Measurements from ENCODE around the gene ILRUN. TPM values are rescaled to one million over a fixed set of nuclear protein-coding genes. Genes with fewer than 3 reads are reported as not detected.

ILRUN gene
- total and polyA plus RNA-seq, 2 of the 8 experiments (the other 6 are each of a cell fraction or from before 2014, with no cell fraction given), result 39.2 to 81.2 TPM

DNA sequence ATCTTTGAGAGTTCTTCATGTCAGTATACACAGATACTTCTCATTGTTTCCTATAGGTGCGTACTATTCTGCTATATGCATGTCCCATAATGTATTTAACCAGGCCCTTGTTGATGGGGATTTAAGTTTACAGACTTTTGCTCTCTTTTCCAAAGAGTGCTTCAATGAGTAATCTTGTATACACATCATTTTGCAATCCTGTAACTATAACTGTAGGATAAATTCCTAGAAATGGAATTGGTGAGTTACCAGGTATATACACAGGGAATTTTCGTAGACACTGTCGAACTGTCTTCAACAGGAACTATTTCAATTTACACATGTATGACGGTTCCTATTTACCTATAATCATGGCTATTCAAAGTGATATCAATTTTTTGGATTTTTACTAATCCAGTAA is 45.5 kb upstream of the ILRUN start:
- H2AK5ac ChIP-seq (ENCODE audit: low read depth, low read length), result no peak overlapping the region
- H3K79me1 ChIP-seq (ENCODE audit: low read depth, low read length), result no peaks in the 10 kb centered on the region
- no peak overlapping the region for H3K9ac ChIP-seq (replicated peaks in 1 of 4; ENCODE audit: extremely low read depth in 1 of 4, low read depth in 3 of 4, low read length in 3 of 4)
- no peak overlapping the region for H4K91ac ChIP-seq (replicated peaks; ENCODE audit: insufficient read length, low read length)
- no peaks in the 10 kb centered on the region for H4K20me1 ChIP-seq (replicated peaks in 1 of 2; ENCODE audit: control insufficient read depth in 1 of 2, insufficient read depth in 2 of 2, low read length in 2 of 2)
- no peak overlapping the region for H3K23ac ChIP-seq (ENCODE audit: insufficient read length)
- ChIA-PET CTCF (ENCODE audit: partially characterized antibody) (interaction anchor here (0.6 kb wide), 1 partner anchor 616 kb away, joined by 3 read pairs; no protein-coding TSS in a partner anchor), POLR2A (ENCODE audit: partially characterized antibody) (interaction anchor here (0.9 to 1.8 kb wide), 2 partner anchors 10 to 15 kb away, joined by 3 to 7 read pairs; partner anchors contain the start of gene SNRPC)
- no peaks in the 10 kb centered on the region for H3K9me3 ChIP-seq (ENCODE audit: insufficient read depth in 2 of 2, low read depth in 1 of 2, low read length in 1 of 2)
- H3K23me2 ChIP-seq (ENCODE audit: low read depth, low read length), result no peaks in the 10 kb centered on the region
- H3K4me3 ChIP-seq (ENCODE audit: extremely low read depth in 1 of 4, insufficient read depth in 2 of 4, low read depth in 3 of 4, low read length in 4 of 4), result no peak overlapping the region
- no peaks in the 10 kb centered on the region for H3K36me3 ChIP-seq (ENCODE audit: control insufficient read depth in 2 of 4, insufficient read depth in 4 of 4, low read length in 3 of 4)
- H3K4me1 ChIP-seq (replicated peaks in 1 of 4; ENCODE audit: control insufficient read depth in 3 of 4, insufficient read depth in 4 of 4, low read length in 3 of 4), result no peaks in the 10 kb centered on the region
- no peak overlapping the region for H3K4ac ChIP-seq (replicated peaks; ENCODE audit: insufficient read length, low read depth, low read length)
- H2BK5ac ChIP-seq (ENCODE audit: low read depth, low read length), result no peak overlapping the region
- H4K5ac ChIP-seq (ENCODE audit: insufficient read length, low read depth, low read length), result no peak overlapping the region
- WGBS, 2 experiments (ENCODE audit: extremely low coverage in 1 of 2, insufficient coverage in 1 of 2, insufficient read length in 1 of 2, insufficient replicate concordance in 2 of 2, low coverage in 1 of 2, low lambda C conversion rate in 2 of 2, missing lambda C conversion rate in 1 of 2), result 91% methylated on average over 4 of the region's 4 CpGs; no CpG with 5 or more reads in 1 of the 2 experiments
- no peak overlapping the region for H2BK20ac ChIP-seq (ENCODE audit: low read length)
- FAIRE-seq (no peak), DNase-seq (ENCODE audit: low read depth in 1 of 2, low spot score in 2 of 2) (no peak)
- no peak overlapping the region for H3K14ac ChIP-seq (ENCODE audit: insufficient read length)
- H2BK120ac ChIP-seq (replicated peaks; ENCODE audit: low read depth, low read length), result no peak overlapping the region
- no peaks in the 10 kb centered on the region for H3K79me2 ChIP-seq (ENCODE audit: control insufficient read depth in 1 of 2, insufficient read depth in 2 of 2, low read length in 2 of 2)
- H3K27ac ChIP-seq (ENCODE audit: low read depth, low read length), result no peak overlapping the region
- H4K8ac ChIP-seq (ENCODE audit: extremely low read depth, insufficient read depth, low read length), result no peak overlapping the region
- no peak overlapping the region for H2AFZ ChIP-seq (ENCODE audit: low read length)
- H3K4me2 ChIP-seq (ENCODE audit: insufficient read depth in 1 of 2, low read depth in 2 of 2, low read length in 2 of 2), result no peak overlapping the region
- no peak overlapping the region for H2BK15ac ChIP-seq (ENCODE audit: low read length)
- no peak overlapping the region for H3K18ac ChIP-seq (ENCODE audit: extremely low read depth, low read length)
- H2BK12ac ChIP-seq (ENCODE audit: low read depth, low read length), result no peak overlapping the region
- no peaks in the 10 kb centered on the region for H3K27me3 ChIP-seq (replicated peaks in 1 of 4; ENCODE audit: control insufficient read depth in 3 of 4, extremely low read depth in 1 of 4, insufficient read depth in 3 of 4, low read length in 3 of 4)
- TF ChIP-seq BACH1 (IDR thresholded peaks at IDR 0.05; ENCODE audit: low read length) (no peak), POU5F1 (IDR thresholded peaks at IDR 0.05; ENCODE audit: low read depth, low read length) (no peak), MAFK (IDR thresholded peaks at IDR 0.05; ENCODE audit: low read depth, low read length) (no peak), EP300 (IDR thresholded peaks at IDR 0.05; ENCODE audit: borderline replicate concordance in 1 of 2, low read depth in 2 of 2, low read length in 2 of 2) (no peak), EZH2 (IDR thresholded peaks at IDR 0.05; ENCODE audit: low read depth, low read length, severe bottlenecking) (no peak), TCF12 (IDR thresholded peaks at IDR 0.05; ENCODE audit: low read depth, low read length) (no peak)
- TF ChIP-seq, protein P1, sequence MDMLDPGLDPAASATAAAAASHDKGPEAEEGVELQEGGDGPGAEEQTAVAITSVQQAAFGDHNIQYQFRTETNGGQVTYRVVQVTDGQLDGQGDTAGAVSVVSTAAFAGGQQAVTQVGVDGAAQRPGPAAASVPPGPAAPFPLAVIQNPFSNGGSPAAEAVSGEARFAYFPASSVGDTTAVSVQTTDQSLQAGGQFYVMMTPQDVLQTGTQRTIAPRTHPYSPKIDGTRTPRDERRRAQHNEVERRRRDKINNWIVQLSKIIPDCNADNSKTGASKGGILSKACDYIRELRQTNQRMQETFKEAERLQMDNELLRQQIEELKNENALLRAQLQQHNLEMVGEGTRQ (IDR thresholded peaks at IDR 0.05; ENCODE audit: low read length), result no peak
- TF ChIP-seq, protein P2, sequence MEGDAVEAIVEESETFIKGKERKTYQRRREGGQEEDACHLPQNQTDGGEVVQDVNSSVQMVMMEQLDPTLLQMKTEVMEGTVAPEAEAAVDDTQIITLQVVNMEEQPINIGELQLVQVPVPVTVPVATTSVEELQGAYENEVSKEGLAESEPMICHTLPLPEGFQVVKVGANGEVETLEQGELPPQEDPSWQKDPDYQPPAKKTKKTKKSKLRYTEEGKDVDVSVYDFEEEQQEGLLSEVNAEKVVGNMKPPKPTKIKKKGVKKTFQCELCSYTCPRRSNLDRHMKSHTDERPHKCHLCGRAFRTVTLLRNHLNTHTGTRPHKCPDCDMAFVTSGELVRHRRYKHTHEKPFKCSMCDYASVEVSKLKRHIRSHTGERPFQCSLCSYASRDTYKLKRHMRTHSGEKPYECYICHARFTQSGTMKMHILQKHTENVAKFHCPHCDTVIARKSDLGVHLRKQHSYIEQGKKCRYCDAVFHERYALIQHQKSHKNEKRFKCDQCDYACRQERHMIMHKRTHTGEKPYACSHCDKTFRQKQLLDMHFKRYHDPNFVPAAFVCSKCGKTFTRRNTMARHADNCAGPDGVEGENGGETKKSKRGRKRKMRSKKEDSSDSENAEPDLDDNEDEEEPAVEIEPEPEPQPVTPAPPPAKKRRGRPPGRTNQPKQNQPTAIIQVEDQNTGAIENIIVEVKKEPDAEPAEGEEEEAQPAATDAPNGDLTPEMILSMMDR (IDR thresholded peaks at IDR 0.05; ENCODE audit: control extremely low read depth in 1 of 3, insufficient read depth in 1 of 3, low read depth in 1 of 3, low read length in 3 of 3), result no peak
- H3K56ac ChIP-seq (replicated peaks; ENCODE audit: insufficient read length, low read depth, low read length), result no peak overlapping the region
